A549 (cell line): ENCODE measurements around the gene SLC38A10. TPM values are rescaled to one million over a fixed set of nuclear protein-coding genes. Genes with fewer than 3 reads are reported as not detected.
A peak's percentile ranks its signal among the peaks of the same experiment; 100 is the strongest.

Experiments
- ATAC-seq, 2 experiments: fragments of 200-7000 bp in 1 of 2; fragments of >200 bp in 1 of 2; cut with Nextera tagmentation in 1 of 2; cut with Tn5 transposase in 1 of 2; 3 replicates each; pipeline versions ENCODE4 v1.8.0 to v1.9.1; 2018 to 2020; ENCODE audit warnings: mild to moderate bottlenecking in 1 of 2, moderate library complexity in 1 of 2
- CTCF ChIA-PET: fragments of 300-600 bp; sonication (Branson Sonifier 250); formaldehyde crosslinking; extraction: SDS; loops from one replicate; lab custom pipeline; 2021; ENCODE audit warnings: antibody characterized with exemption, inconsistent platforms; lab: Yijun Ruan, JAX
- POLR2A ChIA-PET: fragments of 350-600 bp; formaldehyde crosslinking; extraction: SDS; loops from one replicate; lab custom pipeline; 2021; ENCODE audit warnings: antibody characterized with exemption, inconsistent platforms; lab: Yijun Ruan, JAX
- DNase-seq, 2 experiments: peaks; one replicate each; pipeline versions ENCODE4 v3.0.0 to v3.0.0-alpha.2; 2011 to 2016; ENCODE audit warnings: low read depth in 1 of 2, low spot score in 1 of 2
- FAIRE-seq: peaks from 2 replicates; lab custom pipeline; 2011; peaks lifted over from hg19 to GRCh38; lab: Jason Lieb, UNC
- H3K27ac ChIP-seq, 2 experiments: fragments of >200 bp; sonication (Bioruptor Twin); formaldehyde crosslinking; 3 replicates each; pipeline ENCODE4 v1.5.1; 2016 to 2017
- H3K4me1 ChIP-seq: fragments of >200 bp; sonication (Bioruptor Twin); formaldehyde crosslinking; 3 replicates; pipeline ENCODE4 v1.6.1; 2016
- H3K4me2 ChIP-seq: fragments of >200 bp; sonication (Bioruptor Twin); formaldehyde crosslinking; 3 replicates; pipeline ENCODE4 v1.6.1; 2016
- H3K4me3 ChIP-seq: fragments of >200 bp; sonication (Bioruptor Twin); formaldehyde crosslinking; 3 replicates; pipeline ENCODE4 v1.5.1; 2016
- H3K9me3 ChIP-seq: fragments of >200 bp; sonication (Bioruptor Twin); formaldehyde crosslinking; 3 replicates; pipeline ENCODE4 v1.6.1; 2016
- ATOH8 ChIP-seq: fragments of 250-450 bp; sonication (Bioruptor Pico); IDR thresholded peaks from 2 replicates; pipeline ENCODE4 v1.5.0; 2020; ENCODE audit warnings: low read depth, mild to moderate bottlenecking, moderate library complexity
- BCL3 ChIP-seq: fragments of >200 bp; sonication (Bioruptor Twin); formaldehyde crosslinking; IDR thresholded peaks from 3 replicates; pipeline ENCODE4 v1.6.1; 2016
- BHLHE40 ChIP-seq: IDR thresholded peaks from 2 replicates; pipeline ENCODE4 v1.6.1; 2012; ENCODE audit warnings: low read depth, low read length, inconsistent platforms
- CHD2 ChIP-seq: fragments of 150-350 bp; IDR thresholded peaks from 2 replicates; pipeline ENCODE4 v1.6.1; 2014; ENCODE audit warnings: low read length; ENCODE audit not compliant: partially characterized antibody
- CHD4 ChIP-seq: fragments of 200-600 bp; sonication (generic); IDR thresholded peaks from 2 replicates; pipeline ENCODE4 v1.6.1; 2016; ENCODE audit warnings: antibody characterized with exemption, mild to moderate bottlenecking, borderline replicate concordance
- CTCF ChIP-seq: fragments of >200 bp; sonication (Bioruptor Twin); formaldehyde crosslinking; IDR thresholded peaks from 3 replicates; pipeline ENCODE4 v1.5.1; 2016
- EHF ChIP-seq: fragments of 250-450 bp; sonication (Bioruptor Pico); IDR thresholded peaks from 2 replicates; pipeline ENCODE4 v1.5.0; 2020; ENCODE audit warnings: mild to moderate bottlenecking
- ELK1 ChIP-seq: fragments of 150-350 bp; IDR thresholded peaks from 2 replicates; pipeline ENCODE4 v1.6.1; 2014; ENCODE audit warnings: low read depth, mild to moderate bottlenecking, low read length
- ESRRA ChIP-seq: fragments of 150-350 bp; IDR thresholded peaks from 2 replicates; pipeline ENCODE4 v1.6.1; 2014; ENCODE audit warnings: mild to moderate bottlenecking, low read length, borderline replicate concordance
- FOXS1 ChIP-seq: fragments of 250-450 bp; sonication (Bioruptor Pico); IDR thresholded peaks from 2 replicates; pipeline ENCODE4 v1.5.0; 2020; ENCODE audit warnings: mild to moderate bottlenecking, moderate library complexity
- HES2 ChIP-seq: fragments of >200 bp; sonication (Bioruptor Twin); formaldehyde crosslinking; IDR thresholded peaks from 2 replicates; pipeline ENCODE4 v1.6.1; 2016
- HOXB13 ChIP-seq: fragments of 250-450 bp; sonication (Bioruptor Pico); IDR thresholded peaks from 2 replicates; pipeline ENCODE4 v1.5.0; 2020; ENCODE audit warnings: low read depth, mild to moderate bottlenecking, moderate library complexity
- JUN ChIP-seq, 2 experiments: fragments of >200 bp; sonication (Bioruptor Twin); formaldehyde crosslinking; IDR thresholded peaks; 2 replicates in 1 of 2; 3 replicates in 1 of 2; pipeline ENCODE4 v1.6.1; 2016 to 2017
- KDM5A ChIP-seq: fragments of 200-600 bp; sonication (generic); IDR thresholded peaks from 2 replicates; pipeline ENCODE4 v1.6.1; 2016; ENCODE audit warnings: antibody characterized with exemption, mild to moderate bottlenecking
- MAFK ChIP-seq: fragments of 450-650 bp; IDR thresholded peaks from 2 replicates; pipeline ENCODE4 v1.6.1; 2014; ENCODE audit not compliant: partially characterized antibody
- MAX ChIP-seq: IDR thresholded peaks from 2 replicates; pipeline ENCODE4 v1.6.1; 2012
- MYC ChIP-seq: IDR thresholded peaks from 2 replicates; pipeline ENCODE4 v1.6.1; 2012; ENCODE audit warnings: mild to moderate bottlenecking, inconsistent platforms, low read length, improper control_type of control experiment, borderline replicate concordance
- NFE2L2 ChIP-seq: fragments of 150-350 bp; conservative IDR thresholded peaks from 2 replicates; pipeline ENCODE4 v1.6.1; 2014; ENCODE audit warnings: low read length
- PBX3 ChIP-seq: IDR thresholded peaks from 2 replicates; pipeline ENCODE4 v1.6.1; 2012
- POLR2A ChIP-seq: IDR thresholded peaks from 2 replicates; pipeline ENCODE4 v1.6.1; 2012; ENCODE audit warnings: mild to moderate bottlenecking, low read length
- POLR2AphosphoS2 ChIP-seq: conservative IDR thresholded peaks from 2 replicates; pipeline ENCODE4 v1.6.1; 2012; ENCODE audit warnings: low read length, improper control_type of control experiment, inconsistent platforms
- RAD21 ChIP-seq, 2 experiments: fragments of >200 bp in 1 of 2; sonication (Bioruptor Twin) in 1 of 2; formaldehyde crosslinking in 1 of 2; IDR thresholded peaks in 1 of 2; conservative IDR thresholded peaks in 1 of 2; 2 replicates in 1 of 2; 3 replicates in 1 of 2; pipeline ENCODE4 v1.6.1; 2012 to 2018; ENCODE audit warnings: inconsistent platforms in 1 of 2
- RCOR1 ChIP-seq: fragments of 150-350 bp; IDR thresholded peaks from 2 replicates; pipeline ENCODE4 v1.6.1; 2014; ENCODE audit warnings: antibody characterized with exemption, low read length, low read depth
- REST ChIP-seq: fragments of 200-600 bp; sonication (generic); IDR thresholded peaks from 2 replicates; pipeline ENCODE4 v1.6.1; 2016; ENCODE audit warnings: antibody characterized with exemption, mild to moderate bottlenecking, moderate library complexity
- SREBF2 ChIP-seq: fragments of 450-650 bp; IDR thresholded peaks from 2 replicates; pipeline ENCODE4 v1.6.1; 2014; ENCODE audit warnings: mild to moderate bottlenecking, moderate library complexity
- TFCP2L1 ChIP-seq: fragments of 250-450 bp; sonication (Bioruptor Pico); IDR thresholded peaks from 2 replicates; pipeline ENCODE4 v1.5.0; 2021; ENCODE audit warnings: mild to moderate bottlenecking
- USF2 ChIP-seq: fragments of 450-650 bp; IDR thresholded peaks from 2 replicates; pipeline ENCODE4 v1.6.1; 2014; ENCODE audit warnings: antibody characterized with exemption
- WGBS: methylation state at CpG from one replicate; pipeline ENCODE4 v1.1.6; 2017; ENCODE audit errors: missing lambda C conversion rate; 5-methylcytosine and 5-hydroxymethylcytosine counted together
- polyA plus RNA-seq, 4 experiments: library from polyadenylated mRNA; depleted of rRNA in 3 of 4; stranded (reverse); fragments of >200 nt; fragmentation: RNase III in 1 of 4; extraction: RNeasy Plus Mini Kit Qiagen cat#74134 plus additional on column Dnase treatment in 1 of 4; gene quantifications; 2 replicates in 3 of 4; 3 replicates in 1 of 4; pipeline ENCODE4 v1.2.3, GENCODE V29; 2011 to 2017

The SLC38A10 gene
- polyA plus RNA-seq, 2 of the 4 experiments (the other 2 are of a cell fraction), result 35.8 to 67.4 TPM

- Histone ChIP-seq H3K9me3 (no peaks in the 10 kb centered on the region), H3K4me2 (peak within 1 kb of the TSS; percentile 85), H3K4me1 (peaks cover 19% of the 10 kb centered on the region), H3K4me3 (peak within 1 kb of the TSS; percentile 80), H3K27ac (peak within 1 kb of the TSS; percentile 91 to 94)
- FAIRE-seq, result peak; percentile 98
- WGBS, result under 1% methylated on average over 61 of the region's 100 CpGs
- POLR2A ChIA-PET, result interaction anchor here (0.6 to 1.5 kb wide), 14 partner anchors 9 to 280 kb away, joined by 3 to 23 read pairs (median 3); partner anchors contain the start of genes BAHCC1 and CEP131
- DNase-seq, result peak; percentile 100
- CTCF ChIA-PET, result interaction anchor here (1.0 to 13.0 kb wide), 9 partner anchors 8 to 215 kb away, joined by 3 to 153 read pairs (median 5); no protein-coding TSS in a partner anchor
- ATAC-seq, result peak; percentile 88 to 97
- no peak for TF ChIP-seq ELK1
- TF ChIP-seq REST, result peak; percentile 36; the same call in 1 of the 2 replicates
- TF ChIP-seq BCL3, result peak; percentile 25; the same call in 1 of the 3 replicates
- no peak for TF ChIP-seq EHF (CRISPR knock-in tag)
- TF ChIP-seq BHLHE40, result no peak
- TF ChIP-seq CHD4, result no peak
- peak; percentile 81 to 82; a peak in 4 of 5 replicates for TF ChIP-seq JUN (IDR thresholded peaks at IDR 0.05)
- TF ChIP-seq MAX, result 0 out of 2 replicates have a peak, but pooled peaks have one; percentile 47
- TF ChIP-seq HES2, result no peak
- 0 out of 2 replicates have a peak, but pooled peaks have one; percentile 10 for TF ChIP-seq MYC
- peak; percentile 56 for TF ChIP-seq POLR2A
- TF ChIP-seq RCOR1, result no peak
- TF ChIP-seq CTCF, result no peak
- peak; percentile 97 for TF ChIP-seq PBX3
- TF ChIP-seq MAFK, result no peak
- TF ChIP-seq USF2, result no peak
- TF ChIP-seq FOXS1 (CRISPR knock-in tag), result no peak; the same call in 1 of the 2 replicates
- TF ChIP-seq RAD21 (conservative IDR thresholded peaks at IDR 0.05 in 1 of 2, IDR thresholded peaks at IDR 0.05 in 1 of 2), result no peak
- TF ChIP-seq CHD2, result peak; percentile 40
- no peak for TF ChIP-seq NFE2L2
- TF ChIP-seq TFCP2L1 (CRISPR knock-in tag), result no peak
- no peak for TF ChIP-seq SREBF2
- TF ChIP-seq HOXB13 (CRISPR knock-in tag), result no peak
- no peak for TF ChIP-seq ESRRA
- no peak for TF ChIP-seq ATOH8
- TF ChIP-seq POLR2AphosphoS2, result no peak
- TF ChIP-seq KDM5A, result peak; percentile 92
These were observed 56.0 kb downstream of the SLC38A10 start, which contains the start of the genes NDUFAF8 and TEPSIN for GRCh38 chr17:81238815-81239713. TSS of gene NDUFAF8 (plus strand) at chr17:81239318. CDS start at chr17:81239364, 46 bp downstream. TSS of gene TEPSIN (minus strand) at chr17:81239055. CDS start at chr17:81239033, 22 bp downstream.
